Chondrocyte (in vitro differentiated cells): ENCODE results near the gene RBM6. TPM values are rescaled to one million over a fixed set of nuclear protein-coding genes. Genes with fewer than 3 reads are reported as not detected.

ENCODE experiments used
- DNase-seq: peaks from one replicate; pipeline ENCODE4 v3.0.0; 2021; ENCODE audit warnings: mixed read lengths, low spot score
- H3K27ac Mint-ChIP-seq: one replicate; pipeline ENCODE4 v1.8.0; 2021; ENCODE audit warnings: mild to moderate bottlenecking, moderate library complexity, mixed read lengths; ENCODE audit not compliant: unreplicated experiment
- H3K27me3 Mint-ChIP-seq: 2 replicates; pipeline ENCODE4 v1.8.0; 2021; ENCODE audit warnings: low read depth, mixed read lengths
- H3K36me3 Mint-ChIP-seq: 2 replicates; pipeline ENCODE4 v1.8.0; 2021; ENCODE audit warnings: low read depth, mixed read lengths
- H3K4me1 Mint-ChIP-seq: 2 replicates; pipeline ENCODE4 v1.8.0; 2021; ENCODE audit warnings: low read depth, mild to moderate bottlenecking, mixed read lengths
- H3K4me3 Mint-ChIP-seq: one replicate; pipeline ENCODE4 v1.8.0; 2021; ENCODE audit warnings: mild to moderate bottlenecking, moderate library complexity, mixed read lengths; ENCODE audit not compliant: unreplicated experiment
- H3K9me3 Mint-ChIP-seq: 2 replicates; pipeline ENCODE4 v1.8.0; 2021; ENCODE audit warnings: low read depth, mixed read lengths
- total RNA-seq: library from RNA; stranded (reverse); gene quantifications from 3 replicates; pipeline ENCODE4 v1.2.1, GENCODE V29; 2021
- TF ChIP-seq, protein P1 (sequence below): fragments of 200-600 bp; sonication (generic); IDR thresholded peaks from 2 replicates; pipeline ENCODE4 v1.5.0; 2021; ENCODE audit warnings: antibody characterized with exemption, mild to moderate bottlenecking, moderate library complexity

Gene RBM6
- total RNA-seq, 1 donor from 2014 or later = 57.1 TPM

GRCh38 chr3:49992326-49992725 is 52.4 kb downstream of the RBM6 start:
- H3K36me3 Mint-ChIP-seq = peaks cover 1% of the 10 kb centered on the region
- H3K4me3 Mint-ChIP-seq = no peak overlapping the region
- H3K27me3 Mint-ChIP-seq = no peaks in the 10 kb centered on the region
- TF ChIP-seq, protein P1, sequence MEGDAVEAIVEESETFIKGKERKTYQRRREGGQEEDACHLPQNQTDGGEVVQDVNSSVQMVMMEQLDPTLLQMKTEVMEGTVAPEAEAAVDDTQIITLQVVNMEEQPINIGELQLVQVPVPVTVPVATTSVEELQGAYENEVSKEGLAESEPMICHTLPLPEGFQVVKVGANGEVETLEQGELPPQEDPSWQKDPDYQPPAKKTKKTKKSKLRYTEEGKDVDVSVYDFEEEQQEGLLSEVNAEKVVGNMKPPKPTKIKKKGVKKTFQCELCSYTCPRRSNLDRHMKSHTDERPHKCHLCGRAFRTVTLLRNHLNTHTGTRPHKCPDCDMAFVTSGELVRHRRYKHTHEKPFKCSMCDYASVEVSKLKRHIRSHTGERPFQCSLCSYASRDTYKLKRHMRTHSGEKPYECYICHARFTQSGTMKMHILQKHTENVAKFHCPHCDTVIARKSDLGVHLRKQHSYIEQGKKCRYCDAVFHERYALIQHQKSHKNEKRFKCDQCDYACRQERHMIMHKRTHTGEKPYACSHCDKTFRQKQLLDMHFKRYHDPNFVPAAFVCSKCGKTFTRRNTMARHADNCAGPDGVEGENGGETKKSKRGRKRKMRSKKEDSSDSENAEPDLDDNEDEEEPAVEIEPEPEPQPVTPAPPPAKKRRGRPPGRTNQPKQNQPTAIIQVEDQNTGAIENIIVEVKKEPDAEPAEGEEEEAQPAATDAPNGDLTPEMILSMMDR = no peak
- DNase-seq = no peak
- H3K9me3 Mint-ChIP-seq = no peaks in the 10 kb centered on the region
- H3K4me1 Mint-ChIP-seq = no peaks in the 10 kb centered on the region
- no peak overlapping the region for H3K27ac Mint-ChIP-seq

DNA sequence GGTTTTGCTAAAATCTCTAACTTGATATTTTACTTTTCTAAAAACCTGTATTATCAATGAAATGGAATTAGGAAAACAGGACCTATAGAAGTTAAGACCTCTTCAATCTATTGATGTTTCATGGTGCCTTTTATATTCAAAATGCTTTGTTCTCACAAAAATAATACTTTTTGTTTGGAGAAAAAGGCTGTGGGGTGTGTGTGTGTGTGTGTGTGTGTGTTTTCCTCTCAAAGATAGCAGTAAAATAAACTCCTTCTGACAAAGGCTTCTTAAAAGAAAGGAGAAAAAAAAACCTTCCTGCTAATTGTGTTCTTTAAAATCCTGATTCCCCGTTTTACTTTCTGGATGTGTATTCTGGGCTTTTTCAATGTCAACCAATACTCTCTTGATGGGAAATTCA is 54.5 kb downstream of the RBM6 start:
- Mint-ChIP-seq H3K36me3 (no peaks in the 10 kb centered on the region), H3K27me3 (no peaks in the 10 kb centered on the region), H3K27ac (no peak overlapping the region), H3K4me1 (peaks cover 11% of the 10 kb centered on the region), H3K4me3 (no peak overlapping the region), H3K9me3 (no peaks in the 10 kb centered on the region)
- TF ChIP-seq, protein P1 = no peak
- no peak for DNase-seq

DNA sequence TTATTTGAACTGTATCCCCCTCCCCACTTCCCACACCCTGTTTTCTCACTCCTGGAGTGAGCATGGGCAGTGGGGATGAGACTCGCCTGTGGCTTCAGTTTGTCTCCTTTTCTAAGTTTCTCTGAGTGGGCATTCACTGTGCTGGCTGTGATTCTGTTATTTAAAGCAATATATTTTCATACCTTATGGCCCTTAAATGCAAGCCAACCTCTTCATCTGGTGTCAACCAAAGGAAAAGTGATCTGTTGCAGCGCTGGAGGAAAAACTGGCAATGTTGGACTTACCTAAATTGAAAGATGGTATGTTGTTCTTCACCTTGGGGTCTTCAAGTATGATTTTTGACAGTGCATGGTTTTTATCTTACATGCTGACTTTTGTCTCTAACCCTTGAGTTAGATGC is 56.1 kb downstream of the RBM6 start:
- TF ChIP-seq, protein P1 = no peak
- H3K4me3 Mint-ChIP-seq = no peak overlapping the region
- no peaks in the 10 kb centered on the region for H3K9me3 Mint-ChIP-seq
- no peaks in the 10 kb centered on the region for H3K27me3 Mint-ChIP-seq
- no peak for DNase-seq
- H3K27ac Mint-ChIP-seq = no peak overlapping the region
- H3K36me3 Mint-ChIP-seq = peaks cover 8% of the 10 kb centered on the region
- peaks cover 11% of the 10 kb centered on the region for H3K4me1 Mint-ChIP-seq

DNA sequence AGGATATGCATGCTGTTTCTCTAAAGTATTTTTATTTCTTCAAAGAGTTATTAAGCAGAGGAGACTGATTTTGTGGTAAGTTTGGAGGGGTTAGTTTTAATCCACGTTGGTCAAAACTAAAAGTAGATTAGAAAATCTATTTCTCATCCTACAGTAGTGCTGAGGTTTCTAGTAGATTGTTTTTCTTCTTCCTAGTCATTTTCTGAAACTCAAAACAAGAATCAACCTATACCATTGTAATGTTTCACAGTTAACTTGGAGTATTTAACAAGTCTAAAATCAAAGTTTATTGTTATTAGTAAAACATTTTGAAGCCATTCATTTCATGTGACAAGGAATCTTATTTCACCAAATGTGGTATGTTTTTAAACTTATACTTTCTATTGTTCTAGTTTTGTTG is 57.9 kb downstream of the RBM6 start:
- TF ChIP-seq, protein P1 = no peak
- Mint-ChIP-seq H3K9me3 (no peaks in the 10 kb centered on the region), H3K36me3 (peaks cover 10% of the 10 kb centered on the region)

DNA sequence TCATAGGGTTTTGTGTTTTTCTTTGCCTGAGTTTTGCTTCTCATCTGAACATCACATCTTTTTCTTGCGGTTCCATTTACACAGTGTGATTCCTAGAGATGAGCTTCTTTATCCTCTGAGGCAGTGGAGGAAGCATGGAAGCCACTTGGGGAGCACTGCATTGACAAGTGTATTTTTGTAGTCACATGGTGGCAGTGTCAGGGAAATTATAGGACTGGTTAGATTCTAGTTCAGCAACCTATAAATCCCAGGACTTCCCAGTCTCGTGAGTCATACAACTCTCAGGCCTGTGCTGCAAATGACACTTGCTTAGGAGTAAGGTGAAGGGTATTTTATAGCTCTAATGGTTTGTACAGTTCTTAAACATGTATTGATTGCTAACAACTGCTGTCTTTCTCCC is 58.4 kb downstream of the RBM6 start:
- Mint-ChIP-seq H3K27ac (peak overlapping the region; percentile 38), H3K9me3 (no peaks in the 10 kb centered on the region), H3K4me3 (no peak overlapping the region)

More for the DNA sequence above, 57.9 kb downstream of the RBM6 start:
- H3K4me1 Mint-ChIP-seq = peaks cover 11% of the 10 kb centered on the region
- H3K27ac Mint-ChIP-seq = peak overlapping the region; percentile 38
- no peak for DNase-seq
- H3K4me3 Mint-ChIP-seq = no peak overlapping the region
- H3K27me3 Mint-ChIP-seq = no peaks in the 10 kb centered on the region

More for the DNA sequence above, 58.4 kb downstream of the RBM6 start:
- TF ChIP-seq, protein P1 = no peak
- no peaks in the 10 kb centered on the region for H3K27me3 Mint-ChIP-seq
- H3K4me1 Mint-ChIP-seq = peaks cover 11% of the 10 kb centered on the region
- peaks cover 10% of the 10 kb centered on the region for H3K36me3 Mint-ChIP-seq
- DNase-seq = no peak
